OCI-LY3 (cell line): ENCODE measurements around the gene MFSD2A.

Source experiments
- EZH2phosphoT487 ChIP-seq: fragments of 200-600 bp; shearing (Covaris generic); IDR thresholded peaks from 2 replicates; pipeline ENCODE4 v1.6.1; 2018; ENCODE audit warnings: antibody characterized with exemption, mixed run types, low read depth
- TF ChIP-seq, protein P1 (sequence below): fragments of 200-600, 300-600 bp; sonication (generic); IDR thresholded peaks from 2 replicates; pipeline ENCODE4 v1.5.1; 2014; ENCODE audit warnings: antibody characterized with exemption, low read length, low read depth

DNA sequence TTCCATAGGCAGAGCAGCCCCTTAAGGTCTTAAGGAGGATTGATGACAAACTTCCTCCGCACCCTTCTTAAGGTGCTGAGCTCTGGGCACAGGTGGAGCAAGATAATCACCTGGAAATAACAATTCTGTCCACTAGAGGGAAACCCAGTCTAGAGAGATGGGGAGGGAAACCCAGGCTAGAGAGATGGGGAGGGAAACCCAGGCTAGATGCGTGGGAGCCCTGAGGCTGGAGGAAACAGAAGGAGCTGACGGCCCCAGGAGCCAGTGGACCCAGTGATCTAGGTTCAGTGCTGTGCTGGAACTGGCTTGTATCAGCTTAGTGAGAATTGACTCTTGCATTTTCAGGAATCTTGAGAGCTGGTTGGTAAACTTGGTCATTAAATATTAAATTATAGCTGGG, 35.4 kb upstream of the MFSD2A start:
- TF ChIP-seq, protein P1, sequence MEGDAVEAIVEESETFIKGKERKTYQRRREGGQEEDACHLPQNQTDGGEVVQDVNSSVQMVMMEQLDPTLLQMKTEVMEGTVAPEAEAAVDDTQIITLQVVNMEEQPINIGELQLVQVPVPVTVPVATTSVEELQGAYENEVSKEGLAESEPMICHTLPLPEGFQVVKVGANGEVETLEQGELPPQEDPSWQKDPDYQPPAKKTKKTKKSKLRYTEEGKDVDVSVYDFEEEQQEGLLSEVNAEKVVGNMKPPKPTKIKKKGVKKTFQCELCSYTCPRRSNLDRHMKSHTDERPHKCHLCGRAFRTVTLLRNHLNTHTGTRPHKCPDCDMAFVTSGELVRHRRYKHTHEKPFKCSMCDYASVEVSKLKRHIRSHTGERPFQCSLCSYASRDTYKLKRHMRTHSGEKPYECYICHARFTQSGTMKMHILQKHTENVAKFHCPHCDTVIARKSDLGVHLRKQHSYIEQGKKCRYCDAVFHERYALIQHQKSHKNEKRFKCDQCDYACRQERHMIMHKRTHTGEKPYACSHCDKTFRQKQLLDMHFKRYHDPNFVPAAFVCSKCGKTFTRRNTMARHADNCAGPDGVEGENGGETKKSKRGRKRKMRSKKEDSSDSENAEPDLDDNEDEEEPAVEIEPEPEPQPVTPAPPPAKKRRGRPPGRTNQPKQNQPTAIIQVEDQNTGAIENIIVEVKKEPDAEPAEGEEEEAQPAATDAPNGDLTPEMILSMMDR = peak; percentile 58
- no peak for TF ChIP-seq EZH2phosphoT487
